GM21717 (cell line): ENCODE measurements around the gene TBX15.
A peak's percentile ranks its signal among the peaks of the same experiment; 100 is the strongest.
"Not testable (repeated sequence)": the region's sequence is repeated elsewhere in the genome, so short reads cannot be mapped to it uniquely, and the experiment has no call there.

ENCODE experiments used
- ATAC-seq: cut with Tn5 transposase; IDR thresholded peaks from one replicate; pipeline ENCODE4 v1.9.1; 2021; ENCODE audit warnings: mild to moderate bottlenecking, moderate library complexity; ENCODE audit not compliant: unreplicated experiment

The TBX15 gene

DNA sequence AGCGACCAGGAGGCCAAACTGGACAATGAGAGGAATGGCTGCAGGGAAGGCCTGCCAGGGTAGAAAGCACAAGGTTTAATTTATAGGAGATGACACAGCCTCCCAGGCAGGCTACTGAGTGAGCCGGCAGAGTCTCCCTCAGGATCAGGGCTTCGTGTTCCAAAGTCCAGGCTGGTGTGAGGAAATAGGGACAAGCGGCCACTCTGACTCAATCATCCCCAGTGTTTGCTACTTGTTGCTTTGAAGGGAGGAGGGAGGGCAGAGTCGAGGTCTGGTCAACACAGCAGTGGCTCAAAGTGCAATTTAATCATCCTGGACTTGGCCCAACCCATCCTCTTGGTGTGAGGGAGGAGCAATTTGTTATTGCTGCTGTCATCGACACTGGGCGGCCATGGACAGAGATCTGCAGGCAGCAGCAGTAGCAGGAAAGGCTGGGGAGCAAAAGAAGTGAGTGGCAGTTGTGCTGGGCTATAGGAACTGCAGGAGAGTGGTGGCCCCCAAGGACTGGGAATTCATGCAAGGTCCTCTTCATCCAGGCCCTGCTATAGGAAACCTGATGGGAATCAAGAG, 27.5 kb downstream of the TBX15 start:
- ATAC-seq, result no peak

DNA sequence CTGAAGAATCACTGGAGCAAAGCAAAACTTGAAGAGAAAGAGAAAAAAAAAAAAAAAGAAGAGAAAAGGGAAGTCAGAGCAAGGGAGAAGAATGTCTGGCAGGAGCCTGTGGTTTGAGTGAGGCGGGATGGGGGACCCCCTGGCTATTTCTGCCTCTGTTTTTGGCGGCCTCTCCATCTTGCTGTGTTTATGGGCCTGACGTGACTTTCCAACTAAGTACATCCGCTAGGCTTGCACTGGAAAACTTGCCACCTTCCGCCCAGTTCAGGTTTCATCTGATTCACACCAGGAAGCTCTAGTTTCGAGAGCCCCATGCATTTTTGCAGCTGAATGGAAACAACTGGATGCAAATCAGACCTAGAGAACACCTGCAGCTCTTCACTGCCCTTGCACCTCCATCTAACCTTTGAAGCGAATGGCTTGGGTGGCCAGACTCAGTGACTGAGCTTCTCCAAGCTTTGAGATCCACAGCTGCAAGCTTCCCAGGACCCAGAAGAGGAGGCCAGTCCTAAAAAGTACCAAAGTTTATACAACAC, 28.0 kb downstream of the TBX15 start:
- peak; percentile 86 for ATAC-seq

DNA sequence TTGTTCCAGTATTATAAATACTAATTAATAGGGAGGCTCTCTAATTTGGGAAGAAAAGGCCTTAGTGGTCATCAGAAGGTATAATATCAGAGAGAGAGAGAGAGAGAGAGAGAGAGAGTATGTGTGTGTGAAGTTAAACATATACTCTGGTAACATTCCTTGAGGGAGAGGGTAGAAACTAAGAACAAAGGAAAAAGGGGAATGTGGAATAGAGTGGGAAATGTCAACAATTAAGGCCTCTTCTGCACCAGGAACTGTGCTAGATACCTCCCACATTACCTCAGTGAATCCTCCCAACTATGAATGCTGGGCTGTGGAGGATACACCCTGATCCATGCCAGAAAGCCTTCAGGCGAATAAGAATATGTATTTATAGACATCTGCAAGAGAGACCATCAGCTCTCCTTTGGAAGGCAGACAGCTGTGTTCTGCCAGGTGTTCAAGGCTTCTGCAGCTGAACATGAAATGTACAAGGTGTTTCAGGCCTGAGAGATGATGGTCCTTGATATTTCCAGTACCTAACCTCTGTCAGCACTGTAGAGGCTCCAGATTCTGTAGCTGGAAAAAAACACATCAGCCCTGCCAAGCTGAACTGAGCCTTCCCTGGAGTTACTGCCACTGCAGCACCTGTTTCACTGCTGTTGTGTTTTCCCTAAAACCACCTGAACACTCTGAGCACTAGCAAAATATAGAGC, 29.1 kb downstream of the TBX15 start:
- no peak for ATAC-seq

DNA sequence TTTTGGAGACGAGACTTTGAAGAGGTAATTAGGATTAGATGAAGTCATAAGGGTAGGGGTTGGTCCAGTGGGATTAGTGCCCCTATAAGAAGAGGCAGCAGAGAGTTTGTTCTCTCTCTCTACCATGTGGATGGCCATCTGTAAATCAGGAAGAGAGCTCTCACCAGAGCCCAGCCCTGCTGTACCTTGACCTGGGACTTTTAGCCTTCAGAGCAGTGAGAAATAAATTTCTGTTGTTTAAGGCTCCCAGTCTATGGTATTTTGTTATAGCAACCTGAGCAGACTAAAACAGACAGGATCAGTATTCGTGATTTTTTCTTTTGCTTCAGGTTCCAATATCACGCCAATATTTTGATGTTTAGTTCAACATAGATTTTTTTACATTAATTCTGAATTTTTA, 30.0 kb downstream of the TBX15 start:
- no peak for ATAC-seq

DNA sequence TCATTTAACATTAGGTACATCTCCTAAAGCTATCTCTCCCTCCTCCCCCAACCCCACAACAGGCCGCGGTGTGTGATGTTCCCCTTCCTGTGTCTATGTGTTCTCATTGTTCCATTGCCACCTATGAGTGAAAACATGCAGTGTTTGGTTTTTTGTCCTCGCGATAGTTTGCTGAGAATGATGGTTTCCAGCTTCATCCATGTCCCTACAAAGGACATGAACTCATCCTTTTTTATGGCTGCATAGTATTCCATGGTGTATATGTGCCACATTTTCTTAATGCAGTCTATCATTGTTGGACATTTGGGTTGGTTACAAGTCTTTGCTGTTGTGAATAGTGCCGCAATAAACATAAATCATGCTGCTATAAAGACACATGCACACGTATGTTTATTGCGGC, 30.6 kb downstream of the TBX15 start:
- ATAC-seq, result not testable (repeated sequence)

DNA sequence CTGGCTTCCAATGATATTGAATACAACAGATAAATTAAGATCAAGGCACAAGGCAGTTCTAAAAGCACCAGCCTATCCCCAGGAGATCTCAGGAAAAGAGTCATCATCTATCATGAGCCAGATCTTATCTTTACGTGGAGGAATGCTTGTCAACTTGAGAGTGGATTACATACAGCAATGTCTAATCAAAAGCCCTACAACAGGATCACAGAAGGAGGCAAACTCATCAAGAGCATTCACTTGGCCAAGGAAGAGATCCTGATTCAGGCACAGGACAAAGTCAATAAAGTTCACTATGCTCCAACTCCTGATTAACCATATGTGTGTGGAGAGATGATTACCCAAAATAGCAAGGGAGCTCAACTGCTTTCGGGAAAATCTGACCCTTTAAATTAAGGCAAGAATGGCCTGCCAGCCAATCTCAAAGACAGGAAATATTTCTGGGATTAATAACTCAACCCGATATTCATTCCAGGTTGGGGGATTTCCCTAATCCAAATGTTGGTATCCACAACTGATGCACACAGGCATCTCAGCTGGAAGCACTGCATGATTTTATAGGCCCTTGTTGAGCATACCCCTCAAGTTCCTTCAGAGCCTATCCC, 33.7 kb downstream of the TBX15 start:
- ATAC-seq, result no peak

DNA sequence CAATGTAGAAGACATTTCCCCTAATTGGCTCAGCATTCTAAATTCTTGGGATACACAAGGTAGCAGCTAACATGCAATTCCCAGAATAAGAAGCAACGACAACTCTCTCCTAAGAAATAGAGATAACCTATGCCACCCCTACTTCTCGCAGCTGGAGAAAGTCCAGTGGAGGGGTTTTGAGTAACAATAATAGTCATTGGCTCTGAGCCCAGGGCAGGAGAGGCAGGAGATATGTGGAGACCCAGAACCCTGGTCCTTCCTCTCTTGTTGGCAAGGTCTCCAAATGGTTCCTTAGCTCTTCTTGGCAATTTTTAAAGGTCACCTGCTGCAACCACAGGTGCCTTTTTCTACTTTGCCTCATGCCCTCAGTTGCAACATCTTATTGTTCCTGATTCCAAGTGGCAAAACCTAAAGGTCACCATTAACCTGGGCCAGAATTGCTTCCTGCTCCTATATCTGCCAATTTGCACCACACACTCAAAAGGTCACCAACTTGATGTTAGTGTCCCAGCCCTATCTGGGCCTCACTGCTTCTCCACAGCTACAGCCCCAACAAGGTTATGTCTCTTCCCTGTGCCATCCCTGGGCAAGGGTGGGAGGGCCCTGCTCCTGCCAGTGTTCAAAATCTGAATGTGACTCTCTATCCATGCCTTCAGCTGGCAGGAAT, 36.7 kb downstream of the TBX15 start:
- no peak for ATAC-seq

DNA sequence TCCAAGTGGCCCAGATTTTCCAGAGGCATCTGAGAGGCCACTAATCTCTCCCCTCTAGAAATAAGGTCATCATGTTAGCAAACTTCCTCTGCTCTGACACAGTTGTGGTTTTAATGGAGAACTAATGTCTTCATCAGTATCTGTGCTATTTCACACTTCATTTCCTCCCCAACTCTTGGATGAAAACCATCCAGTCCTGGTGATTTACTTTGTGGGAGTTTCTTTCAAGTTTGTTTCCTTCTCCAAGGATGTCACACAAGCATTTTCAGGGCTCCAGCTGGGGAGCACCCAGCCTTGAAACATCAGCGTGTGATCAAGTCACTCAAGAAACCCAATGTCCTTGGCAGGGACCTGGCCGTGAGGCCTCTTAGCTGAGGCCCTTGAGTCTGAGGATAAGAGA, 38.8 kb downstream of the TBX15 start:
- ATAC-seq, result no peak

DNA sequence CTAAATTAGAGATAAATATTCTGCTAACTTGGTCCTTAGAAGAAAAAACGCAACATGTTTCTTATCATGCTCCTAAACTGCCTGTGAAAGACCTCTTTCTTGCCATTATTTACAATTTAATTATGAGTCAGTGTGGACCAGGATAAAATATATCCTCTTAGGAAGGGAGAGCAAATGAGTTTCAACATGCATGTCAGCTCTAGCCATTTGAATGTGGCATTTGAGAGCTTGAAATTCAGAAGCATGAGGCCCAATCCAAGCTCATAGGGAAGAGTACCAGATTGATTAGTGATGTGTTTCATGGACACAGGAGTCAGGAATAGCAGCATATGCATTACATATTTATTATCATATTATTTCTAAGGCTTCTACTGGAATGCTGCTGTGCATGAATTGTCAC, 39.3 kb downstream of the TBX15 start:
- ATAC-seq, result no peak

DNA sequence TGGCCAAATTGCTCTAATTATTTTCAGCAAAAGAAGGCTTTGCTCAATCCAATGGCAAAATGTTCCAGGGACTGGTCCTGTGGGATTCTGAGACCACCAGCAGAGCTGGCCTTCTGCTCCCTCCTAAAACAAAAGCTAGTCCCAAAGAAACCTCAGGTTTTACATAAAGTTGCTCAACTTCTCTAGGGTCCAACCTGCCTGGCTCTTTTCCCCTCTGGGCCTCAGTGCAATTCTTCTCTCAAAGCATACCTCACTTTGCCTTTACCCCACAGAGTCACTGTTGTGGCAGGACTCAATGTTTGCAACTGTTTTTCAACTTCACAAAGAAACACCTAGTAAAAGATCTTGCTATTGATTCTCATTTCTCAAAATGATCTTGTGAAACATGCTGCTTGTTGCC, 39.8 kb downstream of the TBX15 start:
- ATAC-seq, result no peak

DNA sequence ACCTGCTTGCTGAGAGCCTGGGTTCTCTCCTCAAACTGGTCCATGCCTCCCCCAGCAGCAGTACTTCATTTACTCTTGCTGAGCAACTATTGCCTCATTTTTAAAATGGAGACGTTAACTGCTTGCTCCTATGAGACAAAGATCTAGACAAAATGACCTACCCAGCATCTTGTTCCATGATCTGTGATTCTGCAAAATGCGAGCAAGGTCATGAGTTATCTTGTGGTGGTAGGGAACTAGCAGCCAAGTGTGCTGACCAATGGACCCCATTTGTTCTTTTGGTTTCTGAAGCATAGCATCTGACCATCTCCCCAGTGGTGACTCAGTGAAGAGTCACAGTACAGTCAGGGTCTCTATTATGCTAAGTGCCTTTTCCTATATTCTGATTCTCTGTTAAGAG, 40.4 kb downstream of the TBX15 start:
- ATAC-seq, result no peak

DNA sequence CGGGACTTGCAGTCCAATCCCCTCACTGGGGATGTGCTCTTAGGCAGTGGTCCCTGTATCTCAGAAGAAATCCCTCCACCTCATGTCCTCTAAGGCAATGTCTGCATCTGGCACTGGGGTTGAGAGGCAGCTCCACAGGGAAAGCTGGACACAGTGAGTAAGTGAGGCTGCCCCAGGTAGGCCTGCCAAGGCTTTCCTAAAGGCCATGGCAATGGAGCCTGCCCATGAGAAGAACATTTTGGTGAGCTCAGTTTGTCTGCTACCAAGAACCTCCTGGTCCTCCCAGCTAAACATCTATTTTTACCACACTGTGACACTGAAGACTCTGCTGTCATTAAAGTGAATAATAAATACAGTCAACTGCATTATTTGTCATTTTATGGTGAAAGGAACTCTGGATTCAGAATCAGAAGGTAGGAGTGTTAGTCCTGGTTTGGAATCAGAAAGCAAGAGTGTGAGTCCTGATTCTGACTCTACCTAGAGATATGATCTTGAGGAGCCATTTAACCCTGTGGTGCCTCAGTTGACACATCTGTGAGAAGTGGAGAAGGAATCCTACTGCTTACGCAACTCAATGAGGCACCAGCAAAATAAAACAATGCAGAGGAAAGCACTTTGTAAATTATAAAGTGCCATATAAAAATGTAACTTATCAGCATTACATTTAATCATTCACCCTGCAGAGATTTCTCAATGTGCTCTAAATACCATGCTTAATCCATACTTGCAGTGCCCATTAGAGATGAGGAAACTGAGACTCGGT, 41.0 kb downstream of the TBX15 start:
- no peak for ATAC-seq

DNA sequence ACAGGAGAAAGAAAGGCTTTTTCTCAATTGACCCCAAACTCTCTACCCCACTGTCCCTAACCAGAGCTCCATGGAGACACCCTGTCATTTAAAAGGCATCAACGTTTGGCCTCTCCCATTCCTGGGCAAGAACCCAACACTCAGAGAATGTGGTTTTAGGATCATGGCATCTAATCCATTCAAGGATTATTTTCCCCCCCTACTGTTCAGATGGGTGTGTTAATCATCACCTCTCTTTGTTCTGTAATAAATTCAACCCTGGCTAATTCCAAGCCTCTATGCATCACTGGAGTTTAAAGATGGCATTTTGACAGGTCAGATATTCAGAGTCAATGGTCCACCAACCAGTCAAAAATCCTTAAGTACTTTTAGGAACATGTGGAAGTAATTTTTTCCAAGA, 42.7 kb downstream of the TBX15 start:
- no peak for ATAC-seq

DNA sequence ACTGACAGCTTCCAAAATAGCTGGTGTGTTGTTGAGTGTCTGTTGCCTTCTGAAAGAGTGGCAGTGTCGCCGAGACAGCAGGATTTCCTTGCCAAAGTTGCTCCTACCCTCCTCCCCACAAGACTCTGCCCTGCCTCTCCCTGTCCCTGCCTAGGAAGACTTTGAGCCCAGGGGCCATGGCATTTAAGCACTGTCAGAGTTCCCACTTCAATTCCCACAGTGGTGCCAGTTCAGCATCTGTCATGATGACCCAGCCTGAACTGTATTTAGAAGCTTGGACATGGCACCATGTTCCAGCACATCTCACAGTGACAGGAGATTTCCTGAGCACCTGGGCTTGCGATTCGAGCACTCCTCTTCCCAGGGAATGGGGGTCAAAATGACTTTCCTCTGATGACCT, 43.6 kb downstream of the TBX15 start:
- no peak for ATAC-seq

DNA sequence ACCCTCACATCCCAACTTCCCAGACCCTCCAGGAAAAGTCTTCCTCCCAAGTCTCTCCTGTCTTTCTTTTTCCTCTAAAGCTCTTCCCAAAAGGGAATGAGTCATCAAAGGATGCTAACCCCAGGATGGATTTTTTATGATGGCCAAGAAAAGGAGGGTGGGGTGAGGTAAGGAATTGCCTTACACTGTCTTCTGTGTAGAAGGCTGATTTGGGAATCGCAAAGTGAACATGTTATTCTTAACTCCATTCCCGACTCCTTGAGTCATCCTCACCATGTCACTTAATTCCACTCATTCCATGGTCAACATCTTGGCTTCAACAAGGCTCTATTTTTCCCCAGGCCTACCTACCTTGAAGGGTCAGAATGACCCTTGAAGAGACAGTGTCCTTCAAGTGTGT, 44.0 kb downstream of the TBX15 start:
- no peak for ATAC-seq

DNA sequence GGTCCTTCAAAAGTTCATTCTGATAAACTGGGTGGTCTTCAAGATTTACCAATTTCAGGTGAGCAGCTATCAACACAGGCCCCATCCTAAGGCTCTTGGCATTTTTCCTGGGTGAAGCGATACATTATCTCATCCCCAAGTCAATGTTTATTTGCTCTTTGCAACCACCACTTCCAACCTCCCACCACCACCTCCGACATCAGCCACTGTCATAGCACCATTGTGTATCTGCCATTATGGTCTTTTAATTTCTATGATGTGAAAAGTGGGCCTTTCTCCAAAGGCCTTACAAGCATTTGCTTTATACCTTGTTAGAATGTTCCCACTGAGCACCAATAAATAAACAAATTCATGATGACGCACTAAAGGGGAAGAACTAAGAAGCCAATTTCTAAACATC, 47.2 kb downstream of the TBX15 start:
- no peak for ATAC-seq

DNA sequence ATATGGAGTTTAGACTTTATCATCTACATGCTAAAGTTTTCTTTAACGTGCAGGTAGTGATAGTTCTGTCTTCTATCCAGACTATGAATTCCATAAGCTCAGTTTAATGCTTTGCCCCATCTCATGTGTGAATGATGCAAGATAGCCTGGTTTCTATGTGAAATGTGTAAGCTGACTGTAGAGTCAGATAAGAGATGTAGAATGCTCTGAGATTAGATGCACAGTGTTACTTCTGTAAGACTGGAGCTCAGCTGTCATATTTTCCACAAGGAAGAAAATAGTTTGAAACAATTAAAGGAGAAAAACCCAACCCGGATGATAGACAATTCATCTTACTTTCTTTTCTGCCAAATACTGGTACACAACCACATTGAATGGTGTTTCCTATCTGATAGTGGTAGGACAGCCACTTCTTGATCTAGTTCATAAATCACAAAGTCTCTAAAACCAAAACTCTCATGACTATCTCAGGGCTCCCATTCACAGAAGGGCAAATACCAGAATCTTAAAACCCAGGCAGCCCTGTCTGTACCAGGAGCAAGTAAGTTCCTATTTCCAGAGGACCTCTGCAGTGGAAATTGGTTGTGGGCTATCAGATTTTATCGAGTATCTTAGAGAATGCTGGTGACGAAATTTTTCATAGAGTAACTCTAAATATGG, 50.6 kb downstream of the TBX15 start:
- ATAC-seq, result no peak

DNA sequence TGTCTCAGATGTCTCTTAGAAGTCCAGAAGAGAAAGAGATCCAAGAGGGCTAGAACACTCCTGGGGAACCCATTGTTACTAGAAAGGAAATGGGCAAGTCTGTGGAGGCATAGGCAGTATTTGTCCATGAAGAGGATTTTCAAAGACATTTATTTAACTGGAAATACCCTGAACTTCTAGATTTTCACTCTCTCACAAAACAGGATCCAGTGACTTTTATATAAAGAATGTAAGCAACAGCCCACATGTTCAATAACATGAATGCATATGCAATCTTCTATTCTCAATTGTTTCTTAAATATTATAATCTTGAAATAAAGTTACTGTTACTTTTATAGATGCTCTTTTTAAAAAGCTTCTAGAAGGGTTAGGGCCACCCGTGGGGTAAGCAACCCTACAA, 53.4 kb downstream of the TBX15 start:
- ATAC-seq, result no peak

DNA sequence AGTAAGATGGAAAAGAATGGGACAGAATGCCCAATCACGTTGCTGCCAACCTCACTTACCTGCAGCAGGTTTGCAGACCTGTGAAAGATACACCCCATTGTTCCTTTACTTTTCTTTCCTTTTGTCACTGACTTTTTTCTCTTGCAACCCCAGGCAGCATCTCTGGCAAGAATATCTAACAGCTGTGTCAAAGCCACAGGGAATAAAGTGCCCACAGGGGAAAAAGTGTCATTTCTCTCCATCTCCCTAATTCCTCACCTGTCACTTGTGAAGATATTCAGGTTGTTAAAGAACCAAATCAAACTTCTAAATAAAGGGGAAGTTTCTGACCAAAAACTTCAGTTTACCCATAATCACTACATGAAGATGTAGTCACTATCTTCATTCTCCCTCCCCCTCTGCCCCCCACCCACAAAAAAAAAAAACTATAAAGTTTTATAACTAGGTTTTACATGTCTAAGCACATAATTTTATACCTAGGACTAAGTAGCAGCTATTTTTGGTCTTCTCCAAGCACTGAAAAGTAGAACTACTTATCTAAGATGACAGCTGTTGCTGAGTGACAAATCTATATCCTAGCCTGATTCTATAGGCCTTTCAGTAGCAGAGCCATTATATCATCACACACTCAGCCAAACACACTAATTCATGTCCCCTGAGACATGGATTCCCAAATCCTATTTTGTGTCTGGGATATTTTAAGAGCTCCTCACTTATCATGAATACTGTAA, 54.9 kb downstream of the TBX15 start:
- no peak for ATAC-seq

DNA sequence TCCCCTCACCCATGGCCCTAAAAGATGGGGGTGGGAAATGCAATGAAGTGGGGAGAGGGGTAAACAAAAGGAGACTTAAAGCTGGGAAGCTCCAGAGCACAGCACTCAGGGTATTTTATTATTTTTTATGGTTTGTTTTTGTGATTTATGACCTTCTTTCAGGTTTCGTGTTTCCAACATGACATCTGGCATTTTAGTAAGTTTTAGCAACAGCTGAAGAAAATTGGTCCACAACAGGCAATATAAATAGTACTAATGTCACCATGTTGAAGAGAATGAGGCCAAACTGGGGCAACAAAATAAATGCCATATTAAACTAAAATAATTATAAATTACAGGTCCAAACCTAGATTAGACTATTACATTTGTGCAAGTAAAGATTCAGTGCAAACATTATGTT, 56.3 kb downstream of the TBX15 start:
- ATAC-seq, result no peak
